Fibroblast of skin of left biceps (primary cell): ENCODE measurements around the gene RHBDD3.
"Not testable (repeated sequence)": the region's sequence is repeated elsewhere in the genome, so short reads cannot be mapped to it uniquely, and the experiment has no call there.

ENCODE experiments used
- DNase-seq, 2 experiments: peaks; one replicate each; pipeline ENCODE4 v3.0.0-alpha.2; 2013; ENCODE audit warnings: low read depth in 2 of 2

Gene RHBDD3

GRCh38 chr22:29251981-29252911, 15.5 kb downstream of the RHBDD3 start:
- DNase-seq: no peak

GRCh38 chr22:29251265-29251664, 16.5 kb downstream of the RHBDD3 start:
- DNase-seq: no peak

- not testable (repeated sequence) for DNase-seq
These were observed 19.9 kb downstream of the RHBDD3 start for GRCh38 chr22:29247891-29248290.

GRCh38 chr22:29245626-29246385, 22.0 kb downstream of the RHBDD3 start:
- DNase-seq: no peak

GRCh38 chr22:29244785-29245625, 22.8 kb downstream of the RHBDD3 start:
- DNase-seq: no peak

- no peak for DNase-seq
These were observed 23.8 kb downstream of the RHBDD3 start for GRCh38 chr22:29243874-29244446.

- not testable (repeated sequence) for DNase-seq
These were observed 27.3 kb downstream of the RHBDD3 start for GRCh38 chr22:29240481-29240880.

GRCh38 chr22:29233277-29233877, 34.4 kb downstream of the RHBDD3 start:
- no peak for DNase-seq

GRCh38 chr22:29231971-29232959, 35.5 kb downstream of the RHBDD3 start:
- DNase-seq: no peak

GRCh38 chr22:29230972-29231875, 36.6 kb downstream of the RHBDD3 start:
- DNase-seq: no peak

GRCh38 chr22:29226351-29226981, 41.3 kb downstream of the RHBDD3 start:
- DNase-seq: no peak

GRCh38 chr22:29225422-29226090, 42.2 kb downstream of the RHBDD3 start:
- no peak for DNase-seq

- DNase-seq: no peak
These were observed 42.8 kb downstream of the RHBDD3 start for GRCh38 chr22:29224859-29225410.

- DNase-seq: no peak
These were observed 43.5 kb downstream of the RHBDD3 start for GRCh38 chr22:29224121-29224858.

GRCh38 chr22:29219881-29220670, 47.7 kb downstream of the RHBDD3 start:
- no peak for DNase-seq

GRCh38 chr22:29219409-29219782, 48.4 kb downstream of the RHBDD3 start:
- not testable (repeated sequence) for DNase-seq
